GM21360 (cell line): ENCODE data around the gene SSTR3.

Experiments
- ATAC-seq: cut with Tn5 transposase; IDR thresholded peaks from one replicate; pipeline ENCODE4 v1.9.1; 2021; ENCODE audit warnings: mild to moderate bottlenecking, moderate library complexity; ENCODE audit not compliant: unreplicated experiment

Gene SSTR3

GRCh38 chr22:37198258-37199102 is 13.8 kb downstream of the SSTR3 start:
- ATAC-seq: no peak

GRCh38 chr22:37197451-37198257 is 14.6 kb downstream of the SSTR3 start:
- no peak for ATAC-seq

GRCh38 chr22:37196539-37197450 is 15.5 kb downstream of the SSTR3 start:
- no peak for ATAC-seq

GRCh38 chr22:37195921-37196320 is 16.4 kb downstream of the SSTR3 start:
- no peak for ATAC-seq

- ATAC-seq: no peak
Measured at GRCh38 chr22:37194750-37195149, 17.5 kb downstream of the SSTR3 start.

GRCh38 chr22:37193629-37194191 is 18.6 kb downstream of the SSTR3 start:
- ATAC-seq: no peak

- no peak for ATAC-seq
Measured at GRCh38 chr22:37192741-37193140, 19.5 kb downstream of the SSTR3 start.

- no peak for ATAC-seq
Measured at GRCh38 chr22:37192204-37192603, 20.1 kb downstream of the SSTR3 start.

GRCh38 chr22:37190262-37190780 is 22.0 kb downstream of the SSTR3 start:
- no peak for ATAC-seq

- ATAC-seq: no peak
Measured at GRCh38 chr22:37188901-37189466, 23.3 kb downstream of the SSTR3 start.

GRCh38 chr22:37187891-37188761 is 24.2 kb downstream of the SSTR3 start, which contains the start of gene C1QTNF6:
C1QTNF6 (minus strand) TSS chr22:37188247; CDS start chr22:37188213, 34 bp downstream.
- no peak for ATAC-seq

- no peak for ATAC-seq
Measured at GRCh38 chr22:37187552-37187890, 24.8 kb downstream of the SSTR3 start.

GRCh38 chr22:37186997-37187522 is 25.2 kb downstream of the SSTR3 start:
- no peak for ATAC-seq

GRCh38 chr22:37186228-37186996 is 25.9 kb downstream of the SSTR3 start:
- no peak for ATAC-seq

- ATAC-seq: no peak
Measured at GRCh38 chr22:37185646-37186227, 26.5 kb downstream of the SSTR3 start.

- ATAC-seq: no peak
Measured at GRCh38 chr22:37184816-37185541, 27.3 kb downstream of the SSTR3 start.

- no peak for ATAC-seq
Measured at GRCh38 chr22:37184380-37184755, 27.9 kb downstream of the SSTR3 start.
